Vagina (tissue), 2 donors: ENCODE results near the gene NONO.

Source experiments
- CTCF ChIP-seq, 3 experiments: fragments of 450-650 bp in 2 of 3; fragments of 200-600 bp in 1 of 3; sonication (generic) in 1 of 3; IDR thresholded peaks; one replicate each; pipeline ENCODE4 v1.5.1; 2017 to 2019; ENCODE audit warnings: antibody characterized with exemption in 3 of 3, mild to moderate bottlenecking in 2 of 3, moderate library complexity in 2 of 3
- POLR2A ChIP-seq, 2 donors: fragments of 450-650 bp; IDR thresholded peaks; one replicate each; pipeline ENCODE4 v1.6.1; 2017; ENCODE audit warnings: antibody characterized with exemption in 2 of 2, mild to moderate bottlenecking in 2 of 2, moderate library complexity in 2 of 2
- POLR2AphosphoS5 ChIP-seq, 2 donors: sonication (generic); formaldehyde crosslinking; IDR thresholded peaks; one replicate each; pipeline ENCODE4 v1.9.0; 2017; ENCODE audit warnings: antibody characterized with exemption in 2 of 2, mild to moderate bottlenecking in 2 of 2, low read depth in 1 of 2; ENCODE audit not compliant: insufficient read depth in 1 of 2

DNA sequence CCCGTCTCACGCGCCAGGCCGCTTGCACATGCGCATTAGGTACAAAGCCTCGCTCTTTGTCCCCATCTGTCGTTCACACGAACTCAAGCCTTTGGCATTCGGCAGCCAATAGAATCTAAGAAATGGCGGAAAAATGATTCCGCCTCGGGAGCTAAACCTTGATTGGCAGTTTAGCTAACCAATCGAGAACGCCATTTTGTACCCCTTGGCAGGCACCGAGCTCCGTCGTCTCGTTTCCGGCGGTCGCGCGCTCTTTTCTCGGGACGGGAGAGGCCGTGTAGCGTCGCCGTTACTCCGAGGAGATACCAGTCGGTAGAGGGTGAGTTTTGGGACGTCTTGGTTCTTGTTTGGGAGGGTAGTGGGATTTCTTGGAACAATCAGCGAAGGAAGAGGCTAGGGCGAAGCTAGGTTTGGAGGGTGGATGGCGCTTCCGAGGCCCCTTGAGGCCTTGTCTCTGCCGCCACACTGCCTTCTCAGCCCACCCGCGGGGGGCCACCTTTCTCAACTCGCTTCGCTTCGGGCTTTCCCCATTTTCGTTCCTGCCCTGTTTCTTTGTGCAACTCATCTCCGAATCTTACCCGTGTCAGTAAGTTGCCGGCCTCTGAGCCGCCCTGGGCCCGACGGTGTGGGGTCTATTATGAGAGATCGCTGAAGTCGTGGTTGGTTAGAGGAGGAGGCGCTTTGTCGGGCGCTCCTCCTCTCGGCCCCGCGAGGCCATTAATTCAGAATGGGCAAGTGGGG lies at the start of gene NONO:
- no peak for TF ChIP-seq CTCF (IDR thresholded peaks at IDR 0.05)
- peak in 1 of 2 donors; percentile 64 for TF ChIP-seq POLR2A (IDR thresholded peaks at IDR 0.05)
- TF ChIP-seq POLR2AphosphoS5 (IDR thresholded peaks at IDR 0.05; ENCODE audit: insufficient read depth in 1 of 2, low read depth in 1 of 2), result peak; percentile 68 to 93
